ENCODE measurements around the gene MSLN.

The MSLN gene

GRCh38 chr16:723695-724094 is 36.8 kb upstream of the MSLN start:
- DNase-seq (ENCODE audit: low spot score) = no peak

- no peak for DNase-seq (ENCODE audit: low spot score)
Measured at GRCh38 chr16:724188-725040, 36.1 kb upstream of the MSLN start.

GRCh38 chr16:725041-725376 is 35.5 kb upstream of the MSLN start:
- no peak for DNase-seq (ENCODE audit: low spot score)

GRCh38 chr16:725463-726187 is 34.9 kb upstream of the MSLN start:
- no peak for DNase-seq (ENCODE audit: low spot score)

- DNase-seq (ENCODE audit: low spot score) = no peak
Measured at GRCh38 chr16:726188-726437, 34.4 kb upstream of the MSLN start.

GRCh38 chr16:726438-727290 is 33.9 kb upstream of the MSLN start, which contains the start of the genes CCDC78 and HAGHL:
TSS of gene CCDC78 (minus strand) at chr16:726443. CDS start at chr16:726367, 76 bp downstream.
TSS of gene HAGHL (plus strand) at chr16:727106. CDS start at chr16:727510, 404 bp downstream.
- peak; percentile 78 for DNase-seq (ENCODE audit: low spot score)

- DNase-seq (ENCODE audit: low spot score) = peak; percentile 52
Measured at GRCh38 chr16:727291-727977, 33.1 kb upstream of the MSLN start.

- DNase-seq (ENCODE audit: low spot score) = peak; percentile 74
Measured at GRCh38 chr16:728131-728889, 32.2 kb upstream of the MSLN start.

- DNase-seq (ENCODE audit: low spot score) = no peak
Measured at GRCh38 chr16:728890-729744, 31.4 kb upstream of the MSLN start.

GRCh38 chr16:729768-730665 is 30.5 kb upstream of the MSLN start:
- no peak for DNase-seq (ENCODE audit: low spot score)

- no peak for DNase-seq (ENCODE audit: low spot score)
Measured at GRCh38 chr16:730666-731509, 29.6 kb upstream of the MSLN start.

GRCh38 chr16:732332-732731 is 28.2 kb upstream of the MSLN start:
- no peak for DNase-seq (ENCODE audit: low spot score)

- no peak for DNase-seq (ENCODE audit: low spot score)
Measured at GRCh38 chr16:732936-733335, 27.6 kb upstream of the MSLN start.

GRCh38 chr16:733382-734207 is 26.9 kb upstream of the MSLN start:
- DNase-seq (ENCODE audit: low spot score) = no peak

GRCh38 chr16:734208-734980 is 26.1 kb upstream of the MSLN start:
- no peak for DNase-seq (ENCODE audit: low spot score)

GRCh38 chr16:734981-735881 is 25.3 kb upstream of the MSLN start:
- no peak for DNase-seq (ENCODE audit: low spot score)
